ENCODE results near the gene C10orf53.

C10orf53 gene

DNA sequence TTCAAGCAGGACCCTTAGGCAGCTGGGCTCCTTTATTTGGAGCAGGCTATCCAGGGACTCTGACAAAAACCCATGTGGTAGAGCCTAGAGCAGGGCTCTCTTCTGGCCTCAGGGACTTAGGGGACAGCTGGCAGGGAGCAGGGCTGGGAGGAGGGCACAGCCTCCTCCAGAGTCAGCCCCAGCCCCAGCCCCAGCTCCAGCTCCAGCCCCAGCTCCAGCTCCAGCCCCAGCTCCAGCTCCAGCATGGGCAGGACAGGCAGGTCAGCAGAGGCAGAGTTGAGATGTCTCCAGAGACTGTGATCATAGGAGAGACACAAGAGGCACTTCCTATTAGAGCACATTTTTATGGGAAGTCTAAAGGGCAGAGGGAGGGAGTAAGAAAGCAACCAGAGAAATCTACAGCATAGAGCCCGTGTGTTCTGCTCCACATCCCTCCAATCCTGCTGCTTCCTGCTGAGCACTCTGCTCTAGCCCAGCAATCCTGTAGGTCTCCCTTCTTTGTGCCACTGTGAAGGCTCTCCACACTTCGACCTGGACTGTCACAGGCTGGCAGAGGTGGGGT, 13.3 kb upstream of the C10orf53 start (continued):
- TF ChIP-seq RBAK (tag by site-specific recombination; IDR thresholded peaks at IDR 0.05) (no peak), ZBTB21 (tag by site-specific recombination; IDR thresholded peaks at IDR 0.05) (no peak), ZBTB7A (tag by site-specific recombination; IDR thresholded peaks at IDR 0.05; ENCODE audit: low read depth) (no peak), HOXA7 (CRISPR knock-in tag; IDR thresholded peaks at IDR 0.05; ENCODE audit: borderline replicate concordance) (no peak), ZNF239 (tag by site-specific recombination; IDR thresholded peaks at IDR 0.05) (no peak), ZNF473 (tag by site-specific recombination; IDR thresholded peaks at IDR 0.05) (no peak), ZNF561 (tag by site-specific recombination; IDR thresholded peaks at IDR 0.05; ENCODE audit: borderline replicate concordance) (no peak), ZNF707 (tag by site-specific recombination; IDR thresholded peaks at IDR 0.05) (no peak), ZNF596 (tag by site-specific recombination; IDR thresholded peaks at IDR 0.05) (no peak)
- TF ChIP-seq, protein P1, sequence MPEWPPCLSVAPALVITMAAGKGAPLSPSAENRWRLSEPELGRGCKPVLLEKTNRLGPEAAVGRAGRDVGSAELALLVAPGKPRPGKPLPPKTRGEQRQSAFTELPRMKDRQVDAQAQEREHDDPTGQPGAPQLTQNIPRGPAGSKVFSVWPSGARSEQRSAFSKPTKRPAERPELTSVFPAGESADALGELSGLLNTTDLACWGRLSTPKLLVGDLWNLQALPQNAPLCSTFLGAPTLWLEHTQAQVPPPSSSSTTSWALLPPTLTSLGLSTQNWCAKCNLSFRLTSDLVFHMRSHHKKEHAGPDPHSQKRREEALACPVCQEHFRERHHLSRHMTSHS (tag by site-specific recombination; IDR thresholded peaks at IDR 0.05), result no peak
- TF ChIP-seq, protein P2, sequence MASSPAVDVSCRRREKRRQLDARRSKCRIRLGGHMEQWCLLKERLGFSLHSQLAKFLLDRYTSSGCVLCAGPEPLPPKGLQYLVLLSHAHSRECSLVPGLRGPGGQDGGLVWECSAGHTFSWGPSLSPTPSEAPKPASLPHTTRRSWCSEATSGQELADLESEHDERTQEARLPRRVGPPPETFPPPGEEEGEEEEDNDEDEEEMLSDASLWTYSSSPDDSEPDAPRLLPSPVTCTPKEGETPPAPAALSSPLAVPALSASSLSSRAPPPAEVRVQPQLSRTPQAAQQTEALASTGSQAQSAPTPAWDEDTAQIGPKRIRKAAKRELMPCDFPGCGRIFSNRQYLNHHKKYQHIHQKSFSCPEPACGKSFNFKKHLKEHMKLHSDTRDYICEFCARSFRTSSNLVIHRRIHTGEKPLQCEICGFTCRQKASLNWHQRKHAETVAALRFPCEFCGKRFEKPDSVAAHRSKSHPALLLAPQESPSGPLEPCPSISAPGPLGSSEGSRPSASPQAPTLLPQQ (tag by site-specific recombination; IDR thresholded peaks at IDR 0.05), result no peak

- H3K4me1 ChIP-seq (ENCODE audit: control insufficient read depth, insufficient read depth, low read length), result no peaks in the 10 kb centered on the region
- POLR2A ChIA-PET, result no interaction called here
- H3K27ac ChIP-seq (ENCODE audit: extremely low read depth, low read depth, low read length), result no peak overlapping the region
- CTCF ChIA-PET, result no interaction called here
- no peaks in the 10 kb centered on the region for H3K36me3 ChIP-seq (ENCODE audit: control insufficient read depth in 2 of 2, insufficient read depth in 1 of 2, low read length in 2 of 2)
- no peak for TF ChIP-seq ZBTB17 (tag by site-specific recombination; IDR thresholded peaks at IDR 0.05)
- no peak overlapping the region for H3K4me3 ChIP-seq (ENCODE audit: low read depth, low read length)
- no peaks in the 10 kb centered on the region for H3K9me3 ChIP-seq (ENCODE audit: control insufficient read depth, insufficient read depth, low read depth, low read length)
Measured at GRCh38 chr10:49666685-49667084, 12.8 kb upstream of the C10orf53 start.

GRCh38 chr10:49667991-49668390, 11.5 kb upstream of the C10orf53 start:
- H3K9me3 ChIP-seq (ENCODE audit: control insufficient read depth, insufficient read depth, low read depth, low read length), result no peaks in the 10 kb centered on the region
- H3K4me1 ChIP-seq (ENCODE audit: control insufficient read depth, insufficient read depth, low read length), result no peaks in the 10 kb centered on the region
- H3K36me3 ChIP-seq (ENCODE audit: control insufficient read depth in 2 of 2, insufficient read depth in 1 of 2, low read length in 2 of 2), result no peaks in the 10 kb centered on the region
- H3K27ac ChIP-seq (ENCODE audit: extremely low read depth, low read depth, low read length), result no peak overlapping the region
- H3K4me3 ChIP-seq (ENCODE audit: low read depth, low read length), result no peak overlapping the region
- TF ChIP-seq, protein P3, sequence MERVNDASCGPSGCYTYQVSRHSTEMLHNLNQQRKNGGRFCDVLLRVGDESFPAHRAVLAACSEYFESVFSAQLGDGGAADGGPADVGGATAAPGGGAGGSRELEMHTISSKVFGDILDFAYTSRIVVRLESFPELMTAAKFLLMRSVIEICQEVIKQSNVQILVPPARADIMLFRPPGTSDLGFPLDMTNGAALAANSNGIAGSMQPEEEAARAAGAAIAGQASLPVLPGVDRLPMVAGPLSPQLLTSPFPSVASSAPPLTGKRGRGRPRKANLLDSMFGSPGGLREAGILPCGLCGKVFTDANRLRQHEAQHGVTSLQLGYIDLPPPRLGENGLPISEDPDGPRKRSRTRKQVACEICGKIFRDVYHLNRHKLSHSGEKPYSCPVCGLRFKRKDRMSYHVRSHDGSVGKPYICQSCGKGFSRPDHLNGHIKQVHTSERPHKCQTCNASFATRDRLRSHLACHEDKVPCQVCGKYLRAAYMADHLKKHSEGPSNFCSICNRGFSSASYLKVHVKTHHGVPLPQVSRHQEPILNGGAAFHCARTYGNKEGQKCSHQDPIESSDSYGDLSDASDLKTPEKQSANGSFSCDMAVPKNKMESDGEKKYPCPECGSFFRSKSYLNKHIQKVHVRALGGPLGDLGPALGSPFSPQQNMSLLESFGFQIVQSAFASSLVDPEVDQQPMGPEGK (tag by site-specific recombination; IDR thresholded peaks at IDR 0.05), result no peak
- TF ChIP-seq KLF1 (tag by site-specific recombination; IDR thresholded peaks at IDR 0.05), result peak; percentile 79
- TF ChIP-seq, protein P4, sequence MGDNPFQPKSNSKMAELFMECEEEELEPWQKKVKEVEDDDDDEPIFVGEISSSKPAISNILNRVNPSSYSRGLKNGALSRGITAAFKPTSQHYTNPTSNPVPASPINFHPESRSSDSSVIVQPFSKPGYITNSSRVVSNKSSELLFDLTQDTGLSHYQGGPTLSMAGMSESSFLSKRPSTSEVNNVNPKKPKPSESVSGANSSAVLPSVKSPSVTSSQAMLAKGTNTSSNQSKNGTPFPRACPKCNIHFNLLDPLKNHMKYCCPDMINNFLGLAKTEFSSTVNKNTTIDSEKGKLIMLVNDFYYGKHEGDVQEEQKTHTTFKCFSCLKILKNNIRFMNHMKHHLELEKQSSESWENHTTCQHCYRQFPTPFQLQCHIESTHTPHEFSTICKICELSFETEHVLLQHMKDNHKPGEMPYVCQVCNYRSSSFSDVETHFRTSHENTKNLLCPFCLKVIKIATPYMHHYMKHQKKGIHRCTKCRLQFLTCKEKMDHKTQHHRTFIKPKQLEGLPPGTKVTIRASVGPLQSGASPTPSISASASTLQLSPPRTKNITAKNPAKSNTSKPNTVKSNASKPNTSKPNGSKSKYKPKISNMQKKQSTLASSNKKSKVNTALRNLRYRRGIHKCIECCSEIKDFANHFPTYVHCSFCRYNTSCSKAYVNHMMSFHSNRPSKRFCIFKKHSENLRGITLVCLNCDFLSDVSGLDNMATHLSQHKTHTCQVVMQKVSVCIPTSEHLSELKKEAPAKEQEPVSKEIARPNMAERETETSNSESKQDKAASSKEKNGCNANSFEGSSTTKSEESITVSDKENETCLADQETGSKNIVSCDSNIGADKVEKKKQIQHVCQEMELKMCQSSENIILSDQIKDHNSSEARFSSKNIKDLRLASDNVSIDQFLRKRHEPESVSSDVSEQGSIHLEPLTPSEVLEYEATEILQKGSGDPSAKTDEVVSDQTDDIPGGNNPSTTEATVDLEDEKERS (tag by site-specific recombination; IDR thresholded peaks at IDR 0.05), result no peak
- POLR2A ChIA-PET, result no interaction called here
- CTCF ChIA-PET, result no interaction called here
